HEK293T (cell line): ENCODE measurements around the gene HOXA3.

Source experiments
- BHLHE40 ChIP-seq: fragments of 450-650 bp; IDR thresholded peaks from 2 replicates; pipeline ENCODE4 v1.6.1; 2016; ENCODE audit warnings: mild to moderate bottlenecking, moderate library complexity, borderline replicate concordance
- CTBP1 ChIP-seq: fragments of 450-650 bp; IDR thresholded peaks from 2 replicates; pipeline ENCODE4 v1.6.1; 2016; ENCODE audit warnings: borderline replicate concordance
- SP1 ChIP-seq: fragments of 450-650 bp; IDR thresholded peaks from 2 replicates; pipeline ENCODE4 v1.6.1; 2017
- SUZ12 ChIP-seq: fragments of 450-650 bp; IDR thresholded peaks from 2 replicates; pipeline ENCODE4 v1.6.1; 2016; ENCODE audit warnings: mild to moderate bottlenecking

DNA sequence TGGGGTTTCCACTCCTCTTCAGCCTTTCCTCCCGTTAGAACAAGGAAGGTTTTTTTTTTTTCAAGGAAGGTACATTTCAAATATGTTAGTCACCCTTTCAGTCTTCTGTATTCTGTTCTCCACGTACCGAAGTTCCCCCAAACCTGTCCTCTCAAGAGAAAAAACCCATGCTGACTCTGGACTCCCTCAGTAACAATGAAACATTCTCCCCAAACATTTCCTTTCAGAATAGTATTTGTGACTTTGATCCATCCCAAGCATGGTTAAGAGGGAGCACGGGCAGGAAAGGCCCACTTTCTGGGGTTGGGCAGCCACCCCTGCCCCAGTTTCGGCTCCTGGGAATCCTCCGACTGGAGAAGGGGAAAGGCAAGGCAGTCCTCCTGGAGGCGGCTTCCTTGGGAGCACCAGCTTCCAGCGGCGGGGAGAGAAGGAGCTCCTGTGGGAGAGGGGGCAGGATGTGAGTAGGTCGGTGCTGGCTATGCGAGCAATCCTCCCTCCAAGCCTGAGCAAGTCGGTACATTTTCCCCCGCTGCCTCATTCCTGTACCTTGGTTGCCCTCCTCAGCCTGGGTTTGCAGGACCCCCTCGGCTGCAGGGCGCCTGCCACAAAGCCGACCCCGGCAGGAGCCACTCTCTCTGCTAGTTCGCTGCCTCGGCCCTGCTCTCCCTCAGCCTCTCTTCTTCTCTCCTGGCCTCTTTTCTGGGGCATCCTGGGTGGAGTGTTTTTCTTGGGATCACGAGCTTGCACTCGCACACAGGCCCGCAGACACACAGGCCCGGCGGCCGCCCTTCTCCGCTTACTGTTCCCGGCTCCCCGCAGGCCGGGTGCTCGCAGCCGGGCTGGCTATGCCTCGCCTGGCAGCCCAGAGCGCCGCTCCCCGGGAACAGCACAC is 54.5 kb downstream of the HOXA3 start:
- TF ChIP-seq SUZ12 (no peak), SP1 (no peak), CTBP1 (no peak), BHLHE40 (no peak)
